HEK293 (cell line): Measurements from ENCODE around the gene APOL3.

Source experiments
- CTCF ChIP-seq: fragments of 450-650 bp; formaldehyde crosslinking; IDR thresholded peaks from 2 replicates; pipeline ENCODE4 v1.5.1; 2016; ENCODE audit warnings: missing biosample characterization, missing genetic modification characterization
- TCF7L2 ChIP-seq: IDR thresholded peaks from 2 replicates; pipeline ENCODE4 v1.6.1; 2011; ENCODE audit warnings: low read depth, mild to moderate bottlenecking, inconsistent platforms, low read length, moderate library complexity, borderline replicate concordance
- ZNF184 ChIP-seq: fragments of 450-650 bp; IDR thresholded peaks from 2 replicates; pipeline ENCODE4 v1.5.1; 2018; ENCODE audit warnings: missing biosample characterization, mild to moderate bottlenecking, missing genetic modification characterization
- ZNF214 ChIP-seq: fragments of 450-650 bp; formaldehyde crosslinking; IDR thresholded peaks from 2 replicates; pipeline ENCODE4 v1.5.1; 2017; ENCODE audit warnings: missing biosample characterization, mild to moderate bottlenecking, missing genetic modification characterization, borderline replicate concordance
- ZNF324 ChIP-seq: fragments of 450-650 bp; formaldehyde crosslinking; IDR thresholded peaks from 2 replicates; pipeline ENCODE4 v1.5.1; 2016; ENCODE audit warnings: missing biosample characterization, missing genetic modification characterization
- ZNF747 ChIP-seq: fragments of 450-650 bp; formaldehyde crosslinking; IDR thresholded peaks from 2 replicates; pipeline ENCODE4 v1.5.1; 2016; ENCODE audit warnings: missing biosample characterization, missing genetic modification characterization
- ZSCAN5A ChIP-seq: fragments of 450-650 bp; formaldehyde crosslinking; IDR thresholded peaks from 2 replicates; pipeline ENCODE4 v1.5.1; 2016; ENCODE audit warnings: missing biosample characterization, missing genetic modification characterization
- TF ChIP-seq, protein P1 (sequence below): fragments of 450-650 bp; formaldehyde crosslinking; IDR thresholded peaks from 2 replicates; pipeline ENCODE4 v1.5.1; 2016; ENCODE audit warnings: missing biosample characterization, missing genetic modification characterization
- TF ChIP-seq, protein P2 (sequence below): fragments of 450-650 bp; formaldehyde crosslinking; IDR thresholded peaks from 2 replicates; pipeline ENCODE4 v1.5.1; 2016; ENCODE audit warnings: missing biosample characterization, missing genetic modification characterization

GRCh38 chr22:36208914-36209313, 48.4 kb upstream of the APOL3 start:
- TF ChIP-seq TCF7L2 (no peak), CTCF (tag by site-specific recombination) (no peak), ZSCAN5A (tag by site-specific recombination) (no peak), ZNF324 (tag by site-specific recombination) (no peak), ZNF184 (tag by site-specific recombination) (no peak), ZNF214 (tag by site-specific recombination) (no peak), ZNF747 (no peak)
- TF ChIP-seq, protein P1, sequence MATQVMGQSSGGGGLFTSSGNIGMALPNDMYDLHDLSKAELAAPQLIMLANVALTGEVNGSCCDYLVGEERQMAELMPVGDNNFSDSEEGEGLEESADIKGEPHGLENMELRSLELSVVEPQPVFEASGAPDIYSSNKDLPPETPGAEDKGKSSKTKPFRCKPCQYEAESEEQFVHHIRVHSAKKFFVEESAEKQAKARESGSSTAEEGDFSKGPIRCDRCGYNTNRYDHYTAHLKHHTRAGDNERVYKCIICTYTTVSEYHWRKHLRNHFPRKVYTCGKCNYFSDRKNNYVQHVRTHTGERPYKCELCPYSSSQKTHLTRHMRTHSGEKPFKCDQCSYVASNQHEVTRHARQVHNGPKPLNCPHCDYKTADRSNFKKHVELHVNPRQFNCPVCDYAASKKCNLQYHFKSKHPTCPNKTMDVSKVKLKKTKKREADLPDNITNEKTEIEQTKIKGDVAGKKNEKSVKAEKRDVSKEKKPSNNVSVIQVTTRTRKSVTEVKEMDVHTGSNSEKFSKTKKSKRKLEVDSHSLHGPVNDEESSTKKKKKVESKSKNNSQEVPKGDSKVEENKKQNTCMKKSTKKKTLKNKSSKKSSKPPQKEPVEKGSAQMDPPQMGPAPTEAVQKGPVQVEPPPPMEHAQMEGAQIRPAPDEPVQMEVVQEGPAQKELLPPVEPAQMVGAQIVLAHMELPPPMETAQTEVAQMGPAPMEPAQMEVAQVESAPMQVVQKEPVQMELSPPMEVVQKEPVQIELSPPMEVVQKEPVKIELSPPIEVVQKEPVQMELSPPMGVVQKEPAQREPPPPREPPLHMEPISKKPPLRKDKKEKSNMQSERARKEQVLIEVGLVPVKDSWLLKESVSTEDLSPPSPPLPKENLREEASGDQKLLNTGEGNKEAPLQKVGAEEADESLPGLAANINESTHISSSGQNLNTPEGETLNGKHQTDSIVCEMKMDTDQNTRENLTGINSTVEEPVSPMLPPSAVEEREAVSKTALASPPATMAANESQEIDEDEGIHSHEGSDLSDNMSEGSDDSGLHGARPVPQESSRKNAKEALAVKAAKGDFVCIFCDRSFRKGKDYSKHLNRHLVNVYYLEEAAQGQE: no peak
- TF ChIP-seq, protein P2, sequence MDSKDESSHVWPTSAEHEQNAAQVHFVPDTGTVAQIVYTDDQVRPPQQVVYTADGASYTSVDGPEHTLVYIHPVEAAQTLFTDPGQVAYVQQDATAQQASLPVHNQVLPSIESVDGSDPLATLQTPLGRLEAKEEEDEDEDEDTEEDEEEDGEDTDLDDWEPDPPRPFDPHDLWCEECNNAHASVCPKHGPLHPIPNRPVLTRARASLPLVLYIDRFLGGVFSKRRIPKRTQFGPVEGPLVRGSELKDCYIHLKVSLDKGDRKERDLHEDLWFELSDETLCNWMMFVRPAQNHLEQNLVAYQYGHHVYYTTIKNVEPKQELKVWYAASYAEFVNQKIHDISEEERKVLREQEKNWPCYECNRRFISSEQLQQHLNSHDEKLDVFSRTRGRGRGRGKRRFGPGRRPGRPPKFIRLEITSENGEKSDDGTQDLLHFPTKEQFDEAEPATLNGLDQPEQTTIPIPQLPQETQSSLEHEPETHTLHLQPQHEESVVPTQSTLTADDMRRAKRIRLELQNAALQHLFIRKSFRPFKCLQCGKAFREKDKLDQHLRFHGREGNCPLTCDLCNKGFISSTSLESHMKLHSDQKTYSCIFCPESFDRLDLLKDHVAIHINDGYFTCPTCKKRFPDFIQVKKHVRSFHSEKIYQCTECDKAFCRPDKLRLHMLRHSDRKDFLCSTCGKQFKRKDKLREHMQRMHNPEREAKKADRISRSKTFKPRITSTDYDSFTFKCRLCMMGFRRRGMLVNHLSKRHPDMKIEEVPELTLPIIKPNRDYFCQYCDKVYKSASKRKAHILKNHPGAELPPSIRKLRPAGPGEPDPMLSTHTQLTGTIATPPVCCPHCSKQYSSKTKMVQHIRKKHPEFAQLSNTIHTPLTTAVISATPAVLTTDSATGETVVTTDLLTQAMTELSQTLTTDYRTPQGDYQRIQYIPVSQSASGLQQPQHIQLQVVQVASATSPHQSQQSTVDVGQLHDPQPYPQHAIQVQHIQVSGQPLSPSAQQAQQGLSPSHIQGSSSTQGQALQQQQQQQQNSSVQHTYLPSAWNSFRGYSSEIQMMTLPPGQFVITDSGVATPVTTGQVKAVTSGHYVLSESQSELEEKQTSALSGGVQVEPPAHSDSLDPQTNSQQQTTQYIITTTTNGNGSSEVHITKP (tag by site-specific recombination): no peak
